Measurements from ENCODE around the gene GRID1. TPM values are rescaled to one million over a fixed set of nuclear protein-coding genes. Genes with fewer than 3 reads are reported as not detected.
A peak's percentile ranks its signal among the peaks of the same experiment; 100 is the strongest.
"Not testable (repeated sequence)": the region's sequence is repeated elsewhere in the genome, so short reads cannot be mapped to it uniquely, and the experiment has no call there.

Gene GRID1
- polyA plus RNA-seq, 1 donor from 2014 or later: not detected

DNA sequence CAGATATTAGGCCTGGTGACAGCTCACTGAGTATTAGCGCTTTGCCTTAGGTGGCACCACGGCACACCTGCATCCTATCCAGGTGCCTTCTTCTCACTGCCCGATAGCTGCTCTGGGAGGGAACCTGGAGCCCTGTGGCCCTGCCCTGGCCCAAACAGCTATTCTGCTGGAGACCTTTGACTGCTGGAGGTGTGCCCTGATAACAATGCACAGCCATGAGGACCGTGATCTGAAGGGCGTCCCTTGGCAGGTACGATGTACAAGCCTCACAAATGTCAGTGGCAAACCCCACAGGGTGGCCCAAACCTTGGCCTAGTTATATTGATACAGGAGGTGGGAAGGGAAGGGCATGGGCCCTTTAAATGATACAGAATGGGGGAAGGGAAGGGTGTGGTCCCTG lies 259.5 kb downstream of the GRID1 start:
- Mint-ChIP-seq H3K4me1 (peaks cover 0 to 2% (median 0%) of the 10 kb centered on the region in 3 donors), H3K4me3 (no peak overlapping the region), H3K27ac (no peak overlapping the region), H3K9me3 (no peaks in the 10 kb centered on the region), H3K27me3 (no peaks in the 10 kb centered on the region), H3K36me3 (no peaks in the 10 kb centered on the region)

DNA sequence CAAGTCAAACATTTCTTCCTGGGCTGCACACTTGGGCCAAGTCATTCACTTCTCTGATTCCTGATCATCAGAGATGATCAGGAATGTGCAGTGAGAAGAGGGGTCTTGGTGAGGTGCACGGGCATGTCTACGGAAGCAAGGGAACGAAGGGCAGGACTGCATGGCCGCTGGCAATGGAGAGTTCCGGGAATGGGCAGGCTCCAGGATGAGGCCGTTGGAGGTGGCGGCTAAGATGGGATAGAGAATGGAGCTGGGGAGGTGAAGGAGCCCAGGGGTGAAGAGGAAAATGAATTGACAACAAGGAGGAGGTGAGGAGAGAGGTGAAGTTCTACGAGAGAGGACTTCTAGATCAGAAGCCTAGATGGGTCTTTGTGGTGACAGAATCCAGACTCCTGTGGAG lies 260.0 kb downstream of the GRID1 start:
- no peak overlapping the region for H3K27ac Mint-ChIP-seq
- H3K9me3 Mint-ChIP-seq: no peaks in the 10 kb centered on the region
- H3K27me3 Mint-ChIP-seq: no peaks in the 10 kb centered on the region
- H3K4me3 Mint-ChIP-seq: no peak overlapping the region
- no peaks in the 10 kb centered on the region for H3K36me3 Mint-ChIP-seq
- H3K4me1 Mint-ChIP-seq: peaks cover 0 to 2% (median 0%) of the 10 kb centered on the region in 3 donors

DNA sequence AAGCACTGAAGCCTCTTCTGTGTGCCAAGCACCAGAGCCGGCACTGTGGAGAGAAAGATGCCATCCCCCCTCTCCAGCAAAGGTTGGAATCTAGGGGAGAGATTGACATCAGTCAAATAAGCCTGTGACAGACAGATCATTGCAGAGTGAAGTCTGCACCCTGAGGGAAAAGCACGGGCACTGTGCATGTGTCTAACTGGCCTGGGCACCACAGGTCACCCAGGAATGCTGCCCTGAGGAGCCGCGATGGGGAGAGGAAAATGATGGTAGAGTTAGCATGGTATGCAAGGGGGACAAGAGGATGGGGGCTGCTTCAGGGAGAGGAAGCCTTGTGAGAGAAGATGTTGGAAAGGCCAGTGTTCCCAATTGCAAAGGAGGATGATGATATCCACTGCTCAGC lies 261.0 kb downstream of the GRID1 start:
- H3K9me3 Mint-ChIP-seq: no peaks in the 10 kb centered on the region
- H3K27ac Mint-ChIP-seq: no peak overlapping the region
- H3K4me1 Mint-ChIP-seq: peaks cover 0 to 2% (median 0%) of the 10 kb centered on the region in 3 donors
- no peaks in the 10 kb centered on the region for H3K27me3 Mint-ChIP-seq
- no peaks in the 10 kb centered on the region for H3K36me3 Mint-ChIP-seq
- H3K4me3 Mint-ChIP-seq: no peak overlapping the region

DNA sequence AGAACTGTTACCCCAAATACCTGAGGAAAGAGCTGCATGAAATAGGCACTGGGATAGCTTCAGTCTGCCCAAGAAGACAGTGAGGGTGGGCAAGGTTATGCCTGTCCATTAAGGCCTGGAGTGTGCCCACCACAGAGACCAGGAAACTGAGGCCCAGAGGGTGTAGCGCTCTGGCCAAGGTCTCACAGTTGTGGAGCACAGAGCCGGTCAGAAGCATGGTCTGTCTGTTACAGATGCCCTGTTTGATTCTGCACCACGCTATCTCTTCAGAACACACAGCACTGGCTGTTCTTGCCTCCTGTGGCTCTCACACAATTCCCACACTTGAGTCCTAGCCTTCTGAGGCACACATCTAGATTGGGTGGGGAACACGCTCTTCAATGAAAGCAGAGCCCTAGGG lies 261.4 kb downstream of the GRID1 start:
- Mint-ChIP-seq H3K9me3 (no peaks in the 10 kb centered on the region), H3K27ac (no peak overlapping the region), H3K4me1 (peaks cover 0 to 2% (median 0%) of the 10 kb centered on the region in 3 donors), H3K4me3 (no peak overlapping the region), H3K27me3 (no peaks in the 10 kb centered on the region), H3K36me3 (no peaks in the 10 kb centered on the region)

DNA sequence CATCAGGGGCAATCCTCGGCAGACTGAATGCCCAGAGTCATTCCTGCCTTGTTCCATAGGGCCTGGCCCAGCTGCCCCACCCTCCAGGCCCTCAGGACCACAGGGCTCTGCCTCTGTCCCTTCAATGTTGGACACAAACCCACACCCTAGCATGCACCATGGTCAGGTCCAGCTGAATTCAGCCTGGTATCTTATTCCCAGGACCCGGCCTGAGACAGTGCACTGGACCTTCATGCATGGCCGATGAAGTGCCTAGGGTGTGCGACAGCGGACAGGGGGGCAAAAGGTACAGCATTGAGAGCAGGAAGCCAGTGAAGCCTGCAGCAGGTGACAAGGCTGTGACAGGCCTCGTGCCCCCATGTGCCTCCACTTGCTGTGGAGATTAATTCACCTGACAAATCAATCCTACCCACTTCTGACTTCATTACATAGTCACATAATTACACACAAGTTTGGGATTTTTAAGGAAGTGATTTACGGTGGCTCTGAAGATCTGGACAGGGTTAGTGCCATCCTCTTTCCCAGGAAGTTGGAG lies 261.9 kb downstream of the GRID1 start:
- Mint-ChIP-seq H3K27ac (no peak overlapping the region), H3K27me3 (no peaks in the 10 kb centered on the region), H3K9me3 (no peaks in the 10 kb centered on the region), H3K36me3 (no peaks in the 10 kb centered on the region), H3K4me1 (peaks cover 0 to 2% (median 0%) of the 10 kb centered on the region in 3 donors), H3K4me3 (no peak overlapping the region)

DNA sequence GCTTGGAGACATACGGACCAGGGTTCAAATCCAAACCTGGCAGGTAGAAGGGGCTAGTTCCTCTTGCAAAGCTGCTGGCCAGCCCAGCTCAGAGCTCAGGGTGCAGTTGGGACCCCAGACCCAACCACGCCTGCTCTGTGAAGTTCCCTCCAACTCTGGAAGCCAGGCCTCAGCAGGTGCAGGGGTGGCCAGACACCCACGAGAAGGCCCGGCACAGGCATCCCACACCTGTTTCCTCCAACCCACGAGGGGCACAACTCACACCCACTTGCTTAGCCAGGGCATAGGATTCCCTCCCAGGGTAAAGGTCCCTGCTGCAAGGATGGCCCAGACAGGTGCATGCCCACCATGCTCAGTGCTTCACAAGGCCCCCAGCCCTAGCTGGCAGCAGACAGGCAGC lies 262.4 kb downstream of the GRID1 start:
- H3K4me1 Mint-ChIP-seq: peaks cover 0 to 2% (median 0%) of the 10 kb centered on the region in 3 donors
- H3K36me3 Mint-ChIP-seq: no peaks in the 10 kb centered on the region
- no peak overlapping the region for H3K27ac Mint-ChIP-seq

DNA sequence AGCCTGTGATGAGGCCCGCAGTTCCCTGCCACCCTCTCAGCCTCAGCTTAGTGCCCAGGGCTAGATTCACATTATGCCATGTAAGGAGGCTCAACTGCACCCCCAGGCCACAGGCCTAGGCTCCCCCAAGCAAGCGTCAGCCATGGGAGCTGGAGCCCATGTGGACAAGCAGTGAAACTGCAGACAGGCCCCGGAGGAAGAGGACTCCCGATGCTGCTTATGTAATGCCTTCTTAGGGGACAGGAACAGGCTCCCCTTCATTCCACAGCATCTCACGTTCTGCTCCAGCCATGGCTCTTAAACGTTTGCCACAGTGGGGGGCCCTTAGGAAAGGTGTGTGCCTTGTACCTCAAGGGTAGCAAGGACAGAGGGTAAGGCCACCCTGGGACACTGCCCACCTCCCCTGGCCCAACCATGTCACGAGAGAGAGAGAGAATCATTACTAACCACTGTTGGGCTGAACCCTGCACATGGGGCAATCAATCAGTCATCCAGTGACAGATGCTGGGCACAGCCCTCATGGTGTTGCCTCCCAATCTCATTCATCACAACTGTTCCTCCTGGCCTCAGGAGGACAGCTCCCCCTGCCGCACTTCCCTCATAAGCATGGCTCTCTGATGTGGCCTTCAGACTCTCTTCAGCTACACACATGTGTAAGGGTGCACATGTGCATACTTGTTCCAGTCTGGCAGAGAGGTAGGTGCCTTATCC lies 263.0 kb downstream of the GRID1 start:
- Mint-ChIP-seq H3K4me1 (peaks cover 0 to 2% (median 0%) of the 10 kb centered on the region in 3 donors), H3K36me3 (no peaks in the 10 kb centered on the region), H3K27me3 (no peaks in the 10 kb centered on the region), H3K4me3 (no peak overlapping the region), H3K9me3 (no peaks in the 10 kb centered on the region), H3K27ac (no peak overlapping the region)

More for the DNA sequence above, 262.4 kb downstream of the GRID1 start:
- H3K9me3 Mint-ChIP-seq: no peaks in the 10 kb centered on the region
- peak overlapping the region in 1 of 4 donors; percentile 54 for H3K4me3 Mint-ChIP-seq
- H3K27me3 Mint-ChIP-seq: no peaks in the 10 kb centered on the region

DNA sequence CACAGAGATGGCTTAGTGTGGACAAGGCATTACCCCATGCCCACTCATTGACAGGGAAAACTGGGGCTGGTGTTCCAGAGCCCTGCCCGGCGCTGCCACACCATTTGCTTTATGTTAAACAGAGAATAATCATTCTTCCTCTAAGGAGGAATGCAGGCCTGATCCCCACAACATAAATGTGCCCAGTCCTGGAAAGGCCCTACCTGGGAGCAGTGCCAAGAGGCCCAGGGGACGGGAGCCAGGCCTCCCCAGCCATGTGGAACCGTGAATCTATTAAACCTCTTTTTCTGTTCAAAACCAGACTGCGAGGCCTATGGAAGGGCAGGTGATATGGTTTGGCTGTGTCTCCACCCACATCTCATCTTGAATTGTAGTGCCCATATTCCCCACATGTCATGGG lies 264.1 kb downstream of the GRID1 start:
- Mint-ChIP-seq H3K27ac (no peak overlapping the region), H3K4me1 (peaks cover 0 to 2% (median 0%) of the 10 kb centered on the region in 3 donors), H3K36me3 (no peaks in the 10 kb centered on the region), H3K9me3 (no peaks in the 10 kb centered on the region), H3K27me3 (no peaks in the 10 kb centered on the region), H3K4me3 (no peak overlapping the region)

DNA sequence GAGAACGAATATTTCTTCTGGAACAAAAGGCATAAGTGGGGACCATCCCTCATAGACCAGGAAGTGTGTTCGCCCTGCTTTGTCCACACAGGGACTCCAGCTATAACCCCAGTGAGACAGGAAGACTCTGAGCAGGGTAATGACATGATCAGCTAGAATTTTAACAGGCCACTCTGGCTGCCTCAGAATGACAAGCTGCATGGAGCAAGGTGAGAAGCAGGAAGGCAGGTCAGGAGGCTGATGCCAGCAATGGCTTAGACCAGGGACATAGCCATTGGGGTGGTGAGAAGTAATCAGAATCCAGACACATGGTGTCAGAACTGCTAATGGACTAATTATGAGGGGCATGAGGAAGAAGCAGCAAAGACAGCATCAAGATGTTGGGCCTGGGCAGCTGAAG lies 264.6 kb downstream of the GRID1 start:
- peaks cover 0 to 1% (median 0%) of the 10 kb centered on the region in 3 donors for H3K4me1 Mint-ChIP-seq
- H3K27me3 Mint-ChIP-seq: peaks cover 2% of the 10 kb centered on the region
- no peaks in the 10 kb centered on the region for H3K36me3 Mint-ChIP-seq
- H3K27ac Mint-ChIP-seq: no peak overlapping the region
- H3K4me3 Mint-ChIP-seq: no peak overlapping the region
- no peaks in the 10 kb centered on the region for H3K9me3 Mint-ChIP-seq

DNA sequence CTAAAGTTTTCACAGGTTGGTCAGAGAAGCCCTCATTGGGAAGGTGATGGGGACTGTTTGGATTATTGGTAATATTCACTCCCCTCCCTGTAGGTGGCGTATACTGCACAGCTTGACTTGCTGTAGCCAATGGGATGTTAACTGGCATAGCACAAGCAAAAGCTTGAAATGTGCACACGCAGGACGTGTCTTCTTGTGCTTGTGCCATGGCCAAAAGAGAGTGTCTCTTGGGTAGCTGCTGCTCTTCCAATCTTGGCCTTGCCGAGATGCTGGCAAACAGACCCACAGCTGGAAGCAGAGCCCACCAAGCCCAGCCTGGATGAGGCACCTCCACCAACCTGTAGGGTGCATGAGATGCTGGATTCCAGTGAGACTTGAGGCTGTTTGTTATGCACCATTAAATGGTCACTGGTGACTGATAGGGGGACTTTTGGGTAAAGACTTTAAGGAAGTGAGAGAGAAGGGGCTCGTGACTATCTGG lies 266.0 kb downstream of the GRID1 start:
- H3K4me3 Mint-ChIP-seq: no peak overlapping the region
- H3K27ac Mint-ChIP-seq: no peak overlapping the region
- no peaks in the 10 kb centered on the region for H3K9me3 Mint-ChIP-seq
- no peaks in the 10 kb centered on the region for H3K4me1 Mint-ChIP-seq
- no peaks in the 10 kb centered on the region for H3K36me3 Mint-ChIP-seq
- H3K27me3 Mint-ChIP-seq: peaks cover 2% of the 10 kb centered on the region

DNA sequence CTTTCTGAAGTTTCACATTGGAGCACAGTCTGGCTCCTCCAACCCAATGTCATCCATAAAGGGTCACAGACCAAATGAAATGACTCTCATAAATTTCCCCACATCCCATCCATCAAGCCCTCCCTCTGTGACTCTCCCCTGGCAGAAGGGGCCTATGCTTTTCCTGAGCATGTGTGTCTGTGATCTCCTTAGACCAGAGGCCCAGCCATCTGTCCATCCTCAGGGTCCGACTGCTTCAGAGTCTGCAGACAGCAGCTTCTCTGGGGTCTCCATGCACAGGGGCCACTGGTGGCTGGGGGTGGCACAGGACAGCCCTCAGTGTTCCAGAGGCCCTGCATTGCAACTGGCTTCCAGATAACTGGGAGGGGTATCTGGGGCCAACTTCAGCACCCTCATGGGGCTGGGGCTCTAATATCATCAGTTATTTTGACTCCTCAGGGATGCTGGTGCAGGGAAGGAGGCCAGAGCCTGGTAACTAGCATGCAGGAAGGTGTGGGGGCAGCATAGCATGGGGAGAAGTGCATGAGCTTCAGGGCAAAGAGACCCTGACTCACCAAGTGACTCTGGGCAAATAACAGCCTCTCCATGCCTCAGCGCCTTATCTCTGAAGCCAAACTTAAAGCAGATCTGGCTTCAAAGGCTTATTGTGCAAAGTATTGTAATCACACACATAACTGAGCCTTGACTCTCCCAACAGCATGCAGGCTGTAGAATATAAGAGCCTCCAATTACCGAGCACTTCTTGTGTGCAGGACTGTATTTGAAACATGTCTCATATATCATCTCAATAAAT lies 266.9 kb downstream of the GRID1 start:
- Mint-ChIP-seq H3K4me1 (no peaks in the 10 kb centered on the region), H3K9me3 (no peaks in the 10 kb centered on the region), H3K27me3 (peaks cover 2% of the 10 kb centered on the region), H3K4me3 (no peak overlapping the region), H3K36me3 (no peaks in the 10 kb centered on the region), H3K27ac (no peak overlapping the region)

DNA sequence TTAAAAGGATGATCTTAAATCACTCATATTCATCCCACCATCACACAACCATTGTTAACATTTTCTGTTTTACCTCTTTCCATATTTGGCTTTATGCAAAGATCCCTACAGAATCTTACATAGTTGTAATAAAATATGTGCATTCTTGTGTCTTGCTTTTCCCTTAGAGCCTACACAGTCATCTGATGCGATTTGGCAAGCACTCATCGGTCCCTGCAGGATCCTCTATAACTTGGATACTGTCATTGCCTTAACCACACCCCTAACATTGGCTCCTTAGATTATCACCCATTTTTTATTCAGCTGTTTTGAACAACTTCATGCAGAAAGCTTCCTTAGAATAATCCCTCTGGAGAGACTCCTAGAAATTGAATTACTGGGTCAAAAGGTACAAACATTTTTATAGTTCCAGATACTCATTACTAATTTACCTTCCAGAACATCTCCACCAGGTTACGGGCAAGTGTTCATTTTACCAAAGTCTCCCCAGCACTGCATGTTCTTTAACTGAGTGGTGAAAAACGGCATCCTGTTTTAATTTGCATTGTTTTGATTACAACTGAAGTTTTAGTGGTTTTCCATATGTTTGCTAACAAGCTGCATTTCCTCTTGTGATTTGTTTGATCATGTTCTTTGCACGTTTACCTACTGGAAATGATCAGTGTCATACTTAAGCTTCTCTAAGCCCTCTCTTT lies 268.3 kb downstream of the GRID1 start:
- Mint-ChIP-seq H3K4me1 (no peaks in the 10 kb centered on the region), H3K27ac (no peak overlapping the region), H3K36me3 (no peaks in the 10 kb centered on the region), H3K9me3 (no peaks in the 10 kb centered on the region), H3K4me3 (no peak overlapping the region), H3K27me3 (peaks cover 2% of the 10 kb centered on the region)

DNA sequence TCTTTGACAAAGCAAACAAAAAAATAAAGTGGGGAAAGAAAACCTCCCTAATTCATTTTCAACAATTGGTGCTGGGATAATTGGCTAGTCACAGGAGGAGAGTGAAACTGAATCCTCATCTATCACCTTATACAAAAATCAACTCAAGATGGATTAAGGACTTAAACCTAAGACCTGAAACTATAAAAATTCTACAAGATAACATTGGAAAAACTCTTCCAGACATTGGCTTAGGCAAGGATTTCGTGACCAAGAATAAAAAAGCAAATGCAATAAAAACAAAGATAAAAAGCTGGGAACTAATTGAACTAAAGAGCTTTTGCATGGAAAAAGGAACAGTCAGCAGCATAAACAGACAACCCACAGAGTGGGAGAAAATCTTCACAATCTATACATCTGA lies 271.5 kb downstream of the GRID1 start:
- H3K9me3 Mint-ChIP-seq, H3K27me3 Mint-ChIP-seq, H3K4me3 Mint-ChIP-seq, H3K36me3 Mint-ChIP-seq, H3K27ac Mint-ChIP-seq, H3K4me1 Mint-ChIP-seq: not testable (repeated sequence)

DNA sequence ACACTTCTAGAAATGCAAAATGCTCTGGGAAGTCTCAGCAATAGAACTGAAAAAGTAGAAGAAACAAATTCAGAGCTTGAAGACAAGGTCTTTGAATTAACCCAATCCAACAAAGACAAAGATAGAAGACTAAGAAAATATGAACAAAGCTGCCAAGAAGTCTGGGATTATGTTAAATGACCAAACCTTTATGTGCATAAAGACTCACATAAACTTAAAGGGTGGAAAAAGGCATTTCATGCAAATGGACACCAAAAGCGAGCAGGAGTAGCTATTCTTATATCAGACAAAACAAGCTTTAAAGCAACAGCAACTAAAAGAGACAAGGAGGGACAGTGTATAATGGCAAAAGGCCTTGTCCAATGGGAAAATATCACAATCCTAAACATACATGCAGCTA lies 274.3 kb downstream of the GRID1 start:
- not testable (repeated sequence) for H3K36me3 Mint-ChIP-seq, H3K4me1 Mint-ChIP-seq, H3K9me3 Mint-ChIP-seq, H3K27ac Mint-ChIP-seq, H3K27me3 Mint-ChIP-seq, H3K4me3 Mint-ChIP-seq

DNA sequence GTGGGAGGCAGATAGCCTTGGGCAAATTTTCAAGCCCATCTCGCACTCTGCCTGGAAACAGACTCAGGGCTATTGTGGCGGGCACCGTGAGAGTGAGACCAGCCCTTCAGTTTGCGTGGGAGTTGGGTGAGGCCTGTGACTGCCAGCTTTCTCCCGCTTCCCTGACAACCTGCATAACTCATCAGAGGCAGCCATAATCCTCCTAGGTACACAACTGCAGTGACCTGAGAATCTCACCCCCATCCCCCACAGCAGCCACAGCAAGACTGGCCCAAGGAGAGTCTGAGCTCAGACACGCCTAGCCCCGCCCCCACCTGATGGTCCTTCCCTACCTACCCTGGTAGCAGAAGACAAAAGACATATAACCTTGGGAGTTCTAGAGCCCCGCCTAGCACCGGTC lies 275.4 kb downstream of the GRID1 start:
- Mint-ChIP-seq H3K27me3 (peaks cover 7% of the 10 kb centered on the region), H3K4me1 (no peaks in the 10 kb centered on the region), H3K36me3 (no peaks in the 10 kb centered on the region), H3K4me3 (no peak overlapping the region), H3K27ac (no peak overlapping the region), H3K9me3 (no peaks in the 10 kb centered on the region)
